Aorta (tissue), 5 donors: ENCODE results near the gene NHLRC1. TPM values are rescaled to one million over a fixed set of nuclear protein-coding genes. Genes with fewer than 3 reads are reported as not detected.

Source experiments
- ATAC-seq: fragments of 200-7000 bp; cut with Tn5 transposase; one replicate; pipeline ENCODE4 v1.9.1; 2022; ENCODE audit warnings: moderate library complexity; ENCODE audit not compliant: low FRiP score
- DNase-seq, 2 donors: peaks; one replicate each; pipeline ENCODE4 v3.0.0-alpha.2; 2020
- H3K27ac ChIP-seq, 2 donors: one replicate each; pipeline ENCODE4 v1.5.1; 2013; ENCODE audit warnings: low read length in 2 of 2, mild to moderate bottlenecking in 2 of 2, moderate library complexity in 2 of 2, control low read depth in 1 of 2, inconsistent platforms in 1 of 2, low read depth in 1 of 2
- H3K27me3 ChIP-seq, 2 donors: one replicate each; pipeline ENCODE4 v1.6.1; 2013; ENCODE audit warnings: control low read depth in 1 of 2, low read length in 1 of 2, mild to moderate bottlenecking in 1 of 2, moderate library complexity in 1 of 2; ENCODE audit not compliant: insufficient read depth in 2 of 2, control insufficient read depth in 1 of 2
- H3K36me3 ChIP-seq, 2 donors: one replicate each; pipeline ENCODE4 v1.6.1; 2013; ENCODE audit warnings: control low read depth in 1 of 2, low read length in 1 of 2, mild to moderate bottlenecking in 1 of 2; ENCODE audit not compliant: insufficient read depth in 2 of 2, control insufficient read depth in 1 of 2
- H3K4me1 ChIP-seq, 2 donors: one replicate each; pipeline ENCODE4 v1.6.1; 2013; ENCODE audit warnings: low read length in 2 of 2, control low read depth in 1 of 2, mild to moderate bottlenecking in 1 of 2, moderate library complexity in 1 of 2; ENCODE audit not compliant: insufficient read depth in 2 of 2, control insufficient read depth in 1 of 2
- H3K4me3 ChIP-seq, 2 donors: one replicate each; pipeline ENCODE4 v1.5.1; 2013; ENCODE audit warnings: low read length in 2 of 2, control low read depth in 1 of 2, mild to moderate bottlenecking in 1 of 2
- H3K9me3 ChIP-seq: one replicate; pipeline ENCODE4 v1.6.1; 2013; ENCODE audit warnings: mild to moderate bottlenecking, low read length; ENCODE audit not compliant: control insufficient read depth
- WGBS, 2 donors: extraction: QIAGEN DNeasy Blood & Tissue Kit; methylation state at CpG; one replicate each; pipeline ENCODE4 v1.1.7; 2013; 5-methylcytosine and 5-hydroxymethylcytosine counted together
- intact Hi-C, 2 donors: fragments of 100-400 bp; cut with DNase I; formaldehyde crosslinking; loops; one replicate each; pipeline versions ENCODE4 v1.14.2 to v1.15.0; 2022
- long read RNA-seq, 2 donors: library from polyadenylated mRNA; unstranded; transcript quantifications; one replicate each; pipeline ENCODE4 v2.0.0, GENCODE V29; 2020 to 2021
- polyA plus RNA-seq, 2 donors: library from polyadenylated mRNA; stranded (reverse); fragments of 200-250 nt; gene quantifications; one replicate each; pipeline ENCODE4 v1.2.3, GENCODE V29; 2013
- total RNA-seq, 2 donors: library from RNA; stranded (reverse); fragmentation: NEBNext Ultra II Directional; extraction: Animal tissue kit (Norgen Biotek cat#: 25700); gene quantifications; one replicate each; pipeline ENCODE4 v1.2.1, GENCODE V29; 2021
- donor health status: healthy with polysubstance abuse.
- donor health status: Bipolar disorder and iron deficiency.
- donor health status: DM: no; HTN: no; CAD: no.
- donor health status: DM: no; HTN: no; CAD: no.
- donor health status: DM: yes; HTN: yes; CAD: no.

NHLRC1 gene
- total RNA-seq (1 to 10 TPM in 1 of 2 donors, under 1 TPM in 1; 0.94 to 1.6 TPM), polyA plus RNA-seq (1 to 10 TPM; 1.9 to 2.1 TPM)
- long read RNA-seq, donor 1, transcript NHLRC1-201 (1 exons, 2,248 nt) = major isoform, 9 of 9 reads
- long read RNA-seq, donor 1, partial matches to known transcripts = 0 of 9 reads
- long read RNA-seq, donor 1, other reads (novel, unspliced or antisense) = 0 of 9 reads
- long read RNA-seq, donor 2, partial matches to known transcripts = 0 of 1 reads
- long read RNA-seq, donor 2, other reads (novel, unspliced or antisense) = 0 of 1 reads

GRCh38 chr6:18122128-18123093, at the start of gene NHLRC1:
Gene NHLRC1, minus strand, starts transcription at chr6:18122677. Its CDS starts 71 bp downstream, at chr6:18122606.
- H3K27me3 ChIP-seq = no peaks in the 10 kb centered on the region
- DNase-seq (peak; percentile 95 to 97), ATAC-seq (peak; percentile 99)
- 10 to 11% methylated on average over 62 to 82 of the region's 82 CpGs for WGBS, 2 donors
- H3K36me3 ChIP-seq = no peaks in the 10 kb centered on the region
- intact Hi-C loops = loop anchor here (2.0 to 10.0 kb wide), 4 partner anchors 80 to 968 kb away; partner anchors contain the start of gene KIF13A (in 1 of the 2)
- H3K27ac ChIP-seq = peak within 1 kb of the TSS in 1 of 2 donors; percentile 8
- H3K4me3 ChIP-seq = peak within 1 kb of the TSS in 1 of 2 donors; percentile 27
- no peaks in the 10 kb centered on the region for H3K9me3 ChIP-seq
- H3K4me1 ChIP-seq = no peaks in the 10 kb centered on the region

- H3K36me3 ChIP-seq = peaks cover 0 to 5% of the 10 kb centered on the region in 2 donors
- no peak for DNase-seq
- H3K4me3 ChIP-seq = no peak overlapping the region
- H3K27ac ChIP-seq = no peak overlapping the region
- no peaks in the 10 kb centered on the region for H3K4me1 ChIP-seq
- no peaks in the 10 kb centered on the region for H3K9me3 ChIP-seq
- intact Hi-C loops = no loop called here
- WGBS, 2 donors = 90% methylated on average over 7 of the region's 7 CpGs
- H3K27me3 ChIP-seq = no peaks in the 10 kb centered on the region
- no peak for ATAC-seq
Observed at GRCh38 chr6:18171871-18172270, 49.4 kb upstream of the NHLRC1 start.

GRCh38 chr6:18168264-18168663, 45.8 kb upstream of the NHLRC1 start:
- Histone ChIP-seq H3K4me1 (no peaks in the 10 kb centered on the region), H3K9me3 (no peaks in the 10 kb centered on the region), H3K4me3 (no peak overlapping the region), H3K27me3 (no peaks in the 10 kb centered on the region), H3K27ac (no peak overlapping the region), H3K36me3 (peaks cover 0 to 7% of the 10 kb centered on the region in 2 donors)
- ATAC-seq (no peak), DNase-seq (no peak)
- 99% methylated on average over 3 of the region's 3 CpGs for WGBS, 2 donors
- intact Hi-C loops = no loop called here

GRCh38 chr6:18166312-18167036, 44.0 kb upstream of the NHLRC1 start:
- H3K27me3 ChIP-seq = no peaks in the 10 kb centered on the region
- ATAC-seq (no peak), DNase-seq (no peak)
- intact Hi-C loops = no loop called here
- no peaks in the 10 kb centered on the region for H3K4me1 ChIP-seq
- WGBS, 2 donors = 90 to 93% methylated on average over 2 of the region's 2 CpGs
- H3K4me3 ChIP-seq = no peak overlapping the region
- no peaks in the 10 kb centered on the region for H3K9me3 ChIP-seq
- no peak overlapping the region for H3K27ac ChIP-seq
- H3K36me3 ChIP-seq = peaks cover 4 to 8% of the 10 kb centered on the region in 2 donors

GRCh38 chr6:18165751-18166150, 43.3 kb upstream of the NHLRC1 start:
- ATAC-seq (no peak), DNase-seq (no peak)
- WGBS, 2 donors = 94 to 95% methylated on average over 4 of the region's 4 CpGs
- peaks cover 4 to 12% of the 10 kb centered on the region in 2 donors for H3K36me3 ChIP-seq
- no peak overlapping the region for H3K27ac ChIP-seq
- no peak overlapping the region for H3K4me3 ChIP-seq
- intact Hi-C loops = no loop called here
- H3K9me3 ChIP-seq = no peaks in the 10 kb centered on the region
- no peaks in the 10 kb centered on the region for H3K27me3 ChIP-seq
- no peaks in the 10 kb centered on the region for H3K4me1 ChIP-seq

- H3K27ac ChIP-seq = no peak overlapping the region
- no peak overlapping the region for H3K4me3 ChIP-seq
- no peaks in the 10 kb centered on the region for H3K4me1 ChIP-seq
- H3K36me3 ChIP-seq = peaks cover 4 to 9% of the 10 kb centered on the region in 2 donors
- ATAC-seq (no peak), DNase-seq (no peak)
- intact Hi-C loops = no loop called here
- H3K9me3 ChIP-seq = no peaks in the 10 kb centered on the region
- H3K27me3 ChIP-seq = no peaks in the 10 kb centered on the region
- WGBS, 2 donors = 88 to 94% methylated on average over 2 of the region's 2 CpGs
Observed at GRCh38 chr6:18162401-18162800, 39.9 kb upstream of the NHLRC1 start.

GRCh38 chr6:18161431-18161830, 39.0 kb upstream of the NHLRC1 start:
- no peaks in the 10 kb centered on the region for H3K9me3 ChIP-seq
- 95 to 98% methylated on average over 2 of the region's 2 CpGs for WGBS, 2 donors
- H3K27ac ChIP-seq = no peak overlapping the region
- H3K27me3 ChIP-seq = no peaks in the 10 kb centered on the region
- H3K36me3 ChIP-seq = peaks cover 4 to 9% of the 10 kb centered on the region in 2 donors
- ATAC-seq (no peak), DNase-seq (no peak)
- intact Hi-C loops = no loop called here
- H3K4me3 ChIP-seq = no peak overlapping the region
- no peaks in the 10 kb centered on the region for H3K4me1 ChIP-seq

GRCh38 chr6:18160911-18161310, 38.4 kb upstream of the NHLRC1 start:
- Histone ChIP-seq H3K4me1 (no peaks in the 10 kb centered on the region), H3K9me3 (no peaks in the 10 kb centered on the region), H3K4me3 (no peak overlapping the region), H3K36me3 (peaks cover 4 to 9% of the 10 kb centered on the region in 2 donors), H3K27me3 (no peaks in the 10 kb centered on the region), H3K27ac (no peak overlapping the region)
- DNase-seq = no peak
- intact Hi-C loops = no loop called here
- ATAC-seq = no peak
- WGBS, 2 donors = 87 to 100% methylated on average over 1 of the region's 1 CpG
